ENCODE measurements around the gene PCNA. TPM values are rescaled to one million over a fixed set of nuclear protein-coding genes. Genes with fewer than 3 reads are reported as not detected.

PCNA gene
- 10 to 100 TPM; 39.4 to 44.3 TPM for total RNA-seq
- 10 to 100 TPM; 41.8 to 57.1 (median 44.6) TPM for polyA plus RNA-seq
- total RNA-seq = 39.3 to 188 (median 61.2) reads per million in 6 experiments

- Mint-ChIP-seq H3K27ac (peak within 1 kb of the TSS; percentile 92 to 99 (median 94)), H3K4me3 (peak within 1 kb of the TSS; percentile 91 to 97 (median 94)), H3K36me3 (peaks cover 0 to 30% (median 11%) of the 10 kb centered on the region in 3 donors), H3K4me1 (peaks cover 3 to 36% (median 23%) of the 10 kb centered on the region in 4 donors), H3K27me3 (no peaks in the 10 kb centered on the region), H3K9me3 (no peaks in the 10 kb centered on the region)
- DNase-seq (peak; percentile 91 to 97 (median 94)), ATAC-seq (peak; percentile 91)
- POLR2A ChIA-PET = interaction anchor here (0.5 to 2.3 kb wide), 12 partner anchors 9 to 310 kb away, joined by 3 to 12 read pairs (median 4); no protein-coding TSS in a partner anchor
These were observed at the start of gene PCNA for GRCh38 chr20:5119435-5120184. Gene PCNA, minus strand, starts transcription at chr20:5119958. Its CDS starts 160 bp downstream, at chr20:5119798.

GRCh38 chr20:5168651-5169396, 49.1 kb upstream of the PCNA start:
- Mint-ChIP-seq H3K27me3 (no peaks in the 10 kb centered on the region), H3K36me3 (peaks cover 0 to 11% (median 0%) of the 10 kb centered on the region in 3 donors), H3K27ac (peak overlapping the region; percentile 60 to 96 (median 92)), H3K4me3 (peak overlapping the region; percentile 13 to 83 (median 70)), H3K9me3 (no peaks in the 10 kb centered on the region), H3K4me1 (peaks cover 49 to 92% (median 79%) of the 10 kb centered on the region in 4 donors)
- peak in 1 of 10 donors; percentile 12 for DNase-seq
- peak; percentile 57 to 64 for ATAC-seq
- POLR2A ChIA-PET = interaction anchor here (1.1 to 1.5 kb wide), 2 partner anchors 40 to 42 kb away, joined by 4 to 9 read pairs; partner anchors contain the start of gene CDS2

GRCh38 chr20:5164645-5165625, 45.2 kb upstream of the PCNA start:
- no peaks in the 10 kb centered on the region for H3K9me3 Mint-ChIP-seq
- peaks cover 0 to 6% (median 0%) of the 10 kb centered on the region in 3 donors for H3K36me3 Mint-ChIP-seq
- H3K27ac Mint-ChIP-seq = peak overlapping the region in 8 of 10 donors; percentile 1 to 88 (median 61)
- ATAC-seq = no peak
- no peak for DNase-seq
- POLR2A ChIA-PET = interaction anchor here (0.6 kb wide), 2 partner anchors 142 to 172 kb away, joined by 4 to 6 read pairs; no protein-coding TSS in a partner anchor
- H3K27me3 Mint-ChIP-seq = no peaks in the 10 kb centered on the region
- H3K4me1 Mint-ChIP-seq = peaks cover 45 to 87% (median 83%) of the 10 kb centered on the region in 4 donors
- H3K4me3 Mint-ChIP-seq = no peak overlapping the region

- DNase-seq (no peak), ATAC-seq (no peak)
- Mint-ChIP-seq H3K4me3 (no peak overlapping the region), H3K36me3 (peaks cover 0 to 6% (median 0%) of the 10 kb centered on the region in 3 donors), H3K4me1 (peaks cover 37 to 79% (median 66%) of the 10 kb centered on the region in 4 donors), H3K27ac (peak overlapping the region in 1 of 10 donors; percentile 33), H3K27me3 (no peaks in the 10 kb centered on the region), H3K9me3 (no peaks in the 10 kb centered on the region)
- POLR2A ChIA-PET = no interaction called here
These were observed 41.9 kb upstream of the PCNA start for GRCh38 chr20:5161536-5162164.

GRCh38 chr20:5160882-5161281, 41.1 kb upstream of the PCNA start:
- no peak overlapping the region for H3K4me3 Mint-ChIP-seq
- no peaks in the 10 kb centered on the region for H3K9me3 Mint-ChIP-seq
- peak overlapping the region in 1 of 10 donors; percentile 1 for H3K27ac Mint-ChIP-seq
- H3K4me1 Mint-ChIP-seq = peaks cover 35 to 79% (median 66%) of the 10 kb centered on the region in 4 donors
- POLR2A ChIA-PET = no interaction called here
- H3K27me3 Mint-ChIP-seq = no peaks in the 10 kb centered on the region
- peaks cover 0 to 6% (median 0%) of the 10 kb centered on the region in 3 donors for H3K36me3 Mint-ChIP-seq
- no peak for DNase-seq
- ATAC-seq = no peak

GRCh38 chr20:5159928-5160327, 40.2 kb upstream of the PCNA start:
- Mint-ChIP-seq H3K27ac (peak overlapping the region in 3 of 10 donors; percentile 18 to 34 (median 23)), H3K9me3 (no peaks in the 10 kb centered on the region), H3K27me3 (no peaks in the 10 kb centered on the region), H3K4me3 (no peak overlapping the region), H3K36me3 (peaks cover 0 to 8% (median 0%) of the 10 kb centered on the region in 3 donors), H3K4me1 (peaks cover 35 to 79% (median 66%) of the 10 kb centered on the region in 4 donors)
- no peak for ATAC-seq
- POLR2A ChIA-PET = no interaction called here
- DNase-seq = no peak

- ATAC-seq (no peak), DNase-seq (no peak)
- Mint-ChIP-seq H3K36me3 (peaks cover 0 to 29% (median 2%) of the 10 kb centered on the region in 3 donors), H3K27ac (peak overlapping the region in 9 of 10 donors; percentile 9 to 91 (median 58)), H3K4me1 (peaks cover 29 to 83% (median 71%) of the 10 kb centered on the region in 4 donors), H3K4me3 (peak overlapping the region in 1 of 10 donors; percentile 25), H3K27me3 (no peaks in the 10 kb centered on the region), H3K9me3 (no peaks in the 10 kb centered on the region)
- POLR2A ChIA-PET = no interaction called here
These were observed 37.1 kb upstream of the PCNA start for GRCh38 chr20:5156675-5157448.

- Mint-ChIP-seq H3K9me3 (no peaks in the 10 kb centered on the region), H3K27me3 (no peaks in the 10 kb centered on the region), H3K4me1 (peaks cover 29 to 75% (median 65%) of the 10 kb centered on the region in 4 donors), H3K27ac (peak overlapping the region in 4 of 10 donors; percentile 10 to 57 (median 40)), H3K4me3 (no peak overlapping the region), H3K36me3 (peaks cover 0 to 26% (median 2%) of the 10 kb centered on the region in 3 donors)
- no peak for DNase-seq
- ATAC-seq = no peak
- POLR2A ChIA-PET = interaction anchor here (1.8 kb wide), 1 partner anchor 29 kb away, joined by 4 read pairs; the partner anchor contains the start of gene CDS2
These were observed 35.6 kb upstream of the PCNA start for GRCh38 chr20:5155404-5155803.

GRCh38 chr20:5154543-5154925, 34.8 kb upstream of the PCNA start:
- H3K27ac Mint-ChIP-seq = peak overlapping the region in 1 of 10 donors; percentile 75
- H3K27me3 Mint-ChIP-seq = no peaks in the 10 kb centered on the region
- H3K9me3 Mint-ChIP-seq = no peaks in the 10 kb centered on the region
- H3K4me3 Mint-ChIP-seq = peak overlapping the region in 1 of 10 donors; percentile 14
- peaks cover 29 to 74% (median 69%) of the 10 kb centered on the region in 4 donors for H3K4me1 Mint-ChIP-seq
- H3K36me3 Mint-ChIP-seq = peaks cover 0 to 26% (median 2%) of the 10 kb centered on the region in 3 donors
- POLR2A ChIA-PET = interaction anchor here (0.5 to 1.8 kb wide), 2 partner anchors 28 to 33 kb away, joined by 4 read pairs; partner anchors contain the start of gene CDS2
- DNase-seq (no peak), ATAC-seq (no peak)

GRCh38 chr20:5153612-5154542, 34.1 kb upstream of the PCNA start:
- ATAC-seq = no peak
- POLR2A ChIA-PET = interaction anchor here (0.5 to 1.8 kb wide), 2 partner anchors 27 to 32 kb away, joined by 4 read pairs; partner anchors contain the start of gene CDS2

More at GRCh38 chr20:5153612-5154542, 34.1 kb upstream of the PCNA start:
- H3K27me3 Mint-ChIP-seq = no peaks in the 10 kb centered on the region
- DNase-seq = no peak
- H3K36me3 Mint-ChIP-seq = peaks cover 0 to 26% (median 2%) of the 10 kb centered on the region in 3 donors
- peak overlapping the region in 1 of 10 donors; percentile 14 for H3K4me3 Mint-ChIP-seq
- no peaks in the 10 kb centered on the region for H3K9me3 Mint-ChIP-seq
- peaks cover 30 to 80% (median 74%) of the 10 kb centered on the region in 4 donors for H3K4me1 Mint-ChIP-seq
- peak overlapping the region in 2 of 10 donors; percentile 60 to 75 for H3K27ac Mint-ChIP-seq
